ENCODE measurements around the gene RBMXL3.

- no peak for TF ChIP-seq CTCF (IDR thresholded peaks at IDR 0.05)
- TF ChIP-seq ESRRA (CRISPR knock-in tag; IDR thresholded peaks at IDR 0.05; ENCODE audit: borderline replicate concordance) = no peak
- no peak for TF ChIP-seq HMGA2 (CRISPR knock-in tag; IDR thresholded peaks at IDR 0.05)
- TF ChIP-seq JUN (CRISPR knock-in tag; IDR thresholded peaks at IDR 0.05) = no peak
- TF ChIP-seq NFYB (CRISPR knock-in tag; conservative IDR thresholded peaks at IDR 0.05; ENCODE audit: low read depth) = no peak
- TF ChIP-seq HMGXB4 (CRISPR knock-in tag; IDR thresholded peaks at IDR 0.05) = no peak
- TF ChIP-seq ETV6 (CRISPR knock-in tag; IDR thresholded peaks at IDR 0.05) = no peak
- no peak for TF ChIP-seq E2F5 (CRISPR knock-in tag; IDR thresholded peaks at IDR 0.05)
- TF ChIP-seq TEAD4 (CRISPR knock-in tag; IDR thresholded peaks at IDR 0.05) = no peak
- TF ChIP-seq MAX (CRISPR knock-in tag; IDR thresholded peaks at IDR 0.05) = no peak
- TF ChIP-seq ZBTB43 (CRISPR knock-in tag; IDR thresholded peaks at IDR 0.05) = no peak
- TF ChIP-seq NR3C1 (CRISPR knock-in tag; conservative IDR thresholded peaks at IDR 0.05; ENCODE audit: low read depth) = no peak
- TF ChIP-seq SP1 (CRISPR knock-in tag; conservative IDR thresholded peaks at IDR 0.05) = no peak
These were observed 47.2 kb upstream of the RBMXL3 start for GRCh38 chrX:115142057-115142456.

Data from WTC11 (cell line).